Stimulated activated CD4-positive, alpha-beta T cell treated with anti-CD3 and anti-CD28 coated beads, Interleukin-1b, Interleukin-23, amount 100 ng/mL, for 4 hours (primary cell): Measurements from ENCODE around the gene APBB2.

Source experiments
- DNase-seq, 2 donors: peaks; one replicate each; pipeline ENCODE4 v3.0.0-alpha.2; 2020; ENCODE audit warnings: low read depth in 2 of 2

APBB2 gene

GRCh38 chr4:41102414-41103092 is 111.8 kb downstream of the APBB2 start:
- DNase-seq, result no peak

- DNase-seq, result no peak
Measured at GRCh38 chr4:41098093-41099048, 116.0 kb downstream of the APBB2 start.

- DNase-seq, result no peak
Measured at GRCh38 chr4:41095973-41096372, 118.4 kb downstream of the APBB2 start.

- DNase-seq, result no peak
Measured at GRCh38 chr4:41095192-41095872, 119.0 kb downstream of the APBB2 start.

GRCh38 chr4:41092128-41092527 is 122.2 kb downstream of the APBB2 start:
- DNase-seq, result no peak

GRCh38 chr4:41081847-41082246 is 132.5 kb downstream of the APBB2 start:
- DNase-seq, result no peak

GRCh38 chr4:41080976-41081375 is 133.4 kb downstream of the APBB2 start:
- no peak for DNase-seq

- no peak for DNase-seq
Measured at GRCh38 chr4:41079881-41080560, 134.3 kb downstream of the APBB2 start.

- no peak for DNase-seq
Measured at GRCh38 chr4:41077628-41078027, 136.7 kb downstream of the APBB2 start.

GRCh38 chr4:41076481-41076880 is 137.9 kb downstream of the APBB2 start:
- no peak for DNase-seq

- no peak for DNase-seq
Measured at GRCh38 chr4:41074215-41074614, 140.1 kb downstream of the APBB2 start.

- no peak for DNase-seq
Measured at GRCh38 chr4:41072021-41072777, 142.1 kb downstream of the APBB2 start.

GRCh38 chr4:41070516-41071281 is 143.6 kb downstream of the APBB2 start:
- DNase-seq, result no peak

GRCh38 chr4:41069838-41070237 is 144.5 kb downstream of the APBB2 start:
- DNase-seq, result no peak

GRCh38 chr4:41069257-41069656 is 145.1 kb downstream of the APBB2 start:
- DNase-seq, result no peak

- no peak for DNase-seq
Measured at GRCh38 chr4:41067369-41067768, 147.0 kb downstream of the APBB2 start.

GRCh38 chr4:41066049-41066448 is 148.3 kb downstream of the APBB2 start:
- DNase-seq, result no peak

- no peak for DNase-seq
Measured at GRCh38 chr4:41065434-41066006, 148.8 kb downstream of the APBB2 start.

- DNase-seq, result no peak
Measured at GRCh38 chr4:41064953-41065352, 149.4 kb downstream of the APBB2 start.
